HCT116 (cell line): ENCODE measurements around the gene TRPM4. TPM values are rescaled to one million over a fixed set of nuclear protein-coding genes. Genes with fewer than 3 reads are reported as not detected.
A peak's percentile ranks its signal among the peaks of the same experiment; 100 is the strongest.

ENCODE experiments used
- ATAC-seq: fragments of 200-7000 bp; cut with Tn5 transposase; 2 replicates; pipeline ENCODE4 v1.9.1; 2020; ENCODE audit warnings: mild to moderate bottlenecking, moderate library complexity
- BruUV-seq: library from RNA; stranded (reverse); fragments of 400-500 nt; replicated peaks from 2 replicates; lab custom pipeline; 2021; lab: Mats Ljungman, UMichigan
- CTCF ChIA-PET: fragments of 300-600 bp; sonication (Branson Sonifier 250); formaldehyde crosslinking; loops from one replicate; lab custom pipeline; 2021; ENCODE audit warnings: antibody characterized with exemption; lab: Charles Lee
- POLR2A ChIA-PET: fragments of 300-600, 350-600 bp; sonication (Branson Sonifier 250); formaldehyde crosslinking; loops from one replicate; lab custom pipeline; 2021; ENCODE audit warnings: antibody characterized with exemption; lab: Charles Lee
- RAD21 ChIA-PET, 2 experiments: fragments of 300-600 bp; sonication (Branson Sonifier 250); formaldehyde crosslinking; loops; one replicate each; lab custom pipeline; 2023; ENCODE audit warnings: low total read pairs in 2 of 2; ENCODE audit not compliant: uncharacterized antibody in 2 of 2, unreplicated experiment in 2 of 2, low non-redundant PET in 1 of 2; lab: Charles Lee
- DNase-seq: peaks from one replicate; pipeline ENCODE4 v3.0.0-alpha.2; 2010; ENCODE audit warnings: low read depth, low spot score
- H2AFZ ChIP-seq: fragments of 200-600 bp; shearing (Covaris generic), sonication (generic); 2 replicates; pipeline ENCODE4 v1.6.1; 2017; ENCODE audit warnings: low read depth, mixed run types, mixed read lengths, antibody characterized with exemption, low read length; ENCODE audit not compliant: poor library complexity, severe bottlenecking
- H3K27ac ChIP-seq: 2 replicates; pipeline ENCODE4 v1.5.1; 2012; ENCODE audit warnings: low read depth, low read length
- H3K27me3 ChIP-seq: fragments of 200-600 bp; sonication (generic); 2 replicates; pipeline ENCODE4 v1.6.1; 2016; ENCODE audit warnings: mixed run types, low read length, mixed read lengths; ENCODE audit not compliant: insufficient read depth
- H3K36me3 ChIP-seq, 2 experiments: fragments of 200-500 bp in 1 of 2; fragments of 200-600 bp in 1 of 2; sonication (Bioruptor generic) in 1 of 2; sonication (generic) in 1 of 2; 2 replicates each; pipeline versions ENCODE4 v1.5.1 to v1.6.1; 2014 to 2016; ENCODE audit warnings: low read length in 2 of 2, inconsistent platforms in 1 of 2, mixed read lengths in 1 of 2, mixed run types in 1 of 2; ENCODE audit not compliant: insufficient read depth in 2 of 2, control insufficient read depth in 1 of 2
- H3K4me1 ChIP-seq, 2 experiments: fragments of 200-600 bp in 1 of 2; sonication (generic) in 1 of 2; 2 replicates each; pipeline versions ENCODE4 v1.5.1 to v1.6.1; 2012 to 2017; ENCODE audit warnings: low read length in 2 of 2, inconsistent platforms in 1 of 2, mild to moderate bottlenecking in 1 of 2, mixed read lengths in 1 of 2, mixed run types in 1 of 2, moderate library complexity in 1 of 2; ENCODE audit not compliant: insufficient read depth in 2 of 2, control insufficient read depth in 1 of 2
- H3K4me2 ChIP-seq: fragments of 200-600 bp; sonication (generic); 2 replicates; pipeline ENCODE4 v1.6.1; 2017; ENCODE audit warnings: mixed run types, low read length, mixed read lengths
- H3K4me3 ChIP-seq, 2 experiments: fragments of 200-600 bp in 1 of 2; sonication (generic) in 1 of 2; replicated peaks in 1 of 2; 2 replicates each; pipeline ENCODE4 v1.5.1; 2011 to 2016; ENCODE audit warnings: low read length in 2 of 2, control low read depth in 1 of 2, low read depth in 1 of 2, mild to moderate bottlenecking in 1 of 2, mixed read lengths in 1 of 2, mixed run types in 1 of 2
- H3K79me2 ChIP-seq: fragments of 200-600 bp; sonication (generic); 2 replicates; pipeline ENCODE4 v1.6.1; 2017; ENCODE audit warnings: mild to moderate bottlenecking, mixed run types, low read length, moderate library complexity, mixed read lengths; ENCODE audit not compliant: insufficient read depth
- H3K9ac ChIP-seq: fragments of 200-600 bp; sonication (generic); 2 replicates; pipeline ENCODE4 v1.6.1; 2016; ENCODE audit warnings: low read length, mixed read lengths
- H3K9me2 ChIP-seq: fragments of 200-600 bp; sonication (generic), shearing (Covaris generic); 2 replicates; pipeline ENCODE4 v1.6.1; 2017; ENCODE audit warnings: mixed run types, mild to moderate bottlenecking, moderate library complexity; ENCODE audit not compliant: insufficient read depth
- H3K9me3 ChIP-seq, 2 experiments: fragments of 200-500 bp in 1 of 2; fragments of 200-600 bp in 1 of 2; sonication (Bioruptor generic) in 1 of 2; sonication (generic) in 1 of 2; 2 replicates each; pipeline ENCODE4 v1.6.1; 2014 to 2017; ENCODE audit warnings: low read length in 2 of 2, mixed read lengths in 2 of 2, inconsistent platforms in 1 of 2, low read depth in 1 of 2, mild to moderate bottlenecking in 1 of 2, mixed run types in 1 of 2, moderate library complexity in 1 of 2; ENCODE audit not compliant: control insufficient read depth in 1 of 2, insufficient read depth in 1 of 2
- H4K20me1 ChIP-seq: fragments of 200-600 bp; sonication (generic), shearing (Covaris generic); 2 replicates; pipeline ENCODE4 v1.6.1; 2017; ENCODE audit warnings: mixed run types, mild to moderate bottlenecking, moderate library complexity; ENCODE audit not compliant: insufficient read depth
- CBX3 ChIP-seq: IDR thresholded peaks from 2 replicates; pipeline ENCODE4 v1.6.1; 2012; ENCODE audit warnings: low read depth
- CEBPB ChIP-seq: IDR thresholded peaks from 2 replicates; pipeline ENCODE4 v1.6.1; 2012; ENCODE audit warnings: low read depth
- ELF1 ChIP-seq: IDR thresholded peaks from 2 replicates; pipeline ENCODE4 v1.6.1; 2012; ENCODE audit warnings: low read depth, borderline replicate concordance
- EZH2phosphoT487 ChIP-seq: fragments of 200-600 bp; IDR thresholded peaks from 2 replicates; pipeline ENCODE4 v1.6.1; 2018; ENCODE audit warnings: antibody characterized with exemption, borderline replicate concordance
- FOSL1 ChIP-seq: IDR thresholded peaks from 2 replicates; pipeline ENCODE4 v1.6.1; 2012; ENCODE audit warnings: low read depth
- JUND ChIP-seq: IDR thresholded peaks from 2 replicates; pipeline ENCODE4 v1.6.1; 2012
- POLR2A ChIP-seq: IDR thresholded peaks from 2 replicates; pipeline ENCODE4 v1.7.0; 2011; ENCODE audit warnings: borderline replicate concordance; ENCODE audit not compliant: insufficient read depth, insufficient read length; ENCODE audit errors: extremely low read depth
- RAD21 ChIP-seq: IDR thresholded peaks from 2 replicates; pipeline ENCODE4 v1.6.1; 2012; ENCODE audit warnings: low read depth, mild to moderate bottlenecking
- SIN3A ChIP-seq: IDR thresholded peaks from 2 replicates; pipeline ENCODE4 v1.6.1; 2012; ENCODE audit warnings: low read depth
- SP1 ChIP-seq: IDR thresholded peaks from 2 replicates; pipeline ENCODE4 v1.6.1; 2012; ENCODE audit warnings: low read depth
- SRF ChIP-seq: IDR thresholded peaks from 2 replicates; pipeline ENCODE4 v1.6.1; 2012; ENCODE audit warnings: low read depth
- ZBTB33 ChIP-seq: IDR thresholded peaks from 2 replicates; pipeline ENCODE4 v1.6.1; 2011; ENCODE audit warnings: mild to moderate bottlenecking, low read length, moderate library complexity; ENCODE audit not compliant: insufficient replicate concordance; ENCODE audit errors: extremely low read depth
- ZNF274 ChIP-seq: fragments of 200-500 bp; sonication (Bioruptor generic); IDR thresholded peaks from 2 replicates; pipeline ENCODE4 v1.6.1; 2014; ENCODE audit warnings: mild to moderate bottlenecking, low read depth, low read length, inconsistent platforms
- intact Hi-C: fragments of 100-400 bp; cut with micrococcal nuclease; formaldehyde crosslinking; loops from 2 replicates; pipeline ENCODE4 v1.10.0; 2022
- total RNA-seq: library from RNA; stranded (reverse); gene quantifications from one replicate; pipeline ENCODE4 v1.2.1, GENCODE V29; 2021; ENCODE audit not compliant: unreplicated experiment
- TF ChIP-seq, protein P1 (sequence below): IDR thresholded peaks from 2 replicates; pipeline ENCODE4 v1.6.1; 2012

TRPM4 gene
- total RNA-seq, 1 experiment from 2014 or later = 44.2 TPM

GRCh38 chr19:49165865-49166301, 8.3 kb downstream of the TRPM4 start:
- ChIA-PET POLR2A (no interaction called here), RAD21 (no interaction called here)
- DNase-seq (no peak), ATAC-seq (0 out of 2 replicates have a peak, but pooled peaks have one; percentile 34)
- no peaks in the 10 kb centered on the region for H3K9me3 ChIP-seq
- no peaks in the 10 kb centered on the region for H3K27me3 ChIP-seq
- no peaks in the 10 kb centered on the region; a peak in 1 of 4 replicates for H3K4me1 ChIP-seq
- H3K27ac ChIP-seq = no peak overlapping the region
- BruUV-seq = no TSS peak
- no peak overlapping the region for H2AFZ ChIP-seq
- peaks cover 0 to 4% of the 10 kb centered on the region in 2 experiments; a peak in 2 of 4 replicates for H3K36me3 ChIP-seq
- intact Hi-C loops = no loop called here
- no peak overlapping the region for H3K4me2 ChIP-seq
- TF ChIP-seq POLR2A (no peak), RAD21 (no peak), EZH2phosphoT487 (no peak), ZBTB33 (no peak), ELF1 (no peak), ZNF274 (no peak), FOSL1 (no peak), JUND (no peak), SRF (no peak), CBX3 (no peak), SP1 (no peak), SIN3A (no peak), CEBPB (no peak)
- TF ChIP-seq, protein P1, sequence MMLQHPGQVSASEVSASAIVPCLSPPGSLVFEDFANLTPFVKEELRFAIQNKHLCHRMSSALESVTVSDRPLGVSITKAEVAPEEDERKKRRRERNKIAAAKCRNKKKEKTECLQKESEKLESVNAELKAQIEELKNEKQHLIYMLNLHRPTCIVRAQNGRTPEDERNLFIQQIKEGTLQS = no peak
- TF ChIP-seq, all 23 proteins: peak for 0
- H3K79me2 ChIP-seq = no peaks in the 10 kb centered on the region
- no peak overlapping the region for H3K4me3 ChIP-seq
- no peaks in the 10 kb centered on the region for H3K9me2 ChIP-seq
- CTCF ChIA-PET = no interaction called here
- H3K9ac ChIP-seq = no peak overlapping the region
- no peaks in the 10 kb centered on the region for H4K20me1 ChIP-seq
